ENCODE results near the gene PLEKHH3.

Gene PLEKHH3

GRCh38 chr17:42704837-42705494 is 28.2 kb upstream of the PLEKHH3 start:
- TF ChIP-seq CTCF (IDR thresholded peaks at IDR 0.05; ENCODE audit: low read length, missing control alignments): no peak
- H3K4me3 ChIP-seq (replicated peaks; ENCODE audit: low read depth, low read length): no peak overlapping the region
- no peak for DNase-seq (ENCODE audit: low read depth)

- no peak overlapping the region for H3K4me3 ChIP-seq (replicated peaks; ENCODE audit: low read depth, low read length)
- no peak for DNase-seq (ENCODE audit: low read depth)
Observed at GRCh38 chr17:42704490-42704836, 27.7 kb upstream of the PLEKHH3 start.

GRCh38 chr17:42702446-42702845 is 25.7 kb upstream of the PLEKHH3 start:
- TF ChIP-seq CTCF (IDR thresholded peaks at IDR 0.05; ENCODE audit: low read length, missing control alignments): no peak
- no peak overlapping the region for H3K4me3 ChIP-seq (replicated peaks; ENCODE audit: low read depth, low read length)
- no peak for DNase-seq (ENCODE audit: low read depth)

More at GRCh38 chr17:42704490-42704836, 27.7 kb upstream of the PLEKHH3 start:
- TF ChIP-seq CTCF (IDR thresholded peaks at IDR 0.05; ENCODE audit: low read length, missing control alignments): no peak

- DNase-seq (ENCODE audit: low read depth): no peak
- H3K4me3 ChIP-seq (replicated peaks; ENCODE audit: low read depth, low read length): no peak overlapping the region
- TF ChIP-seq CTCF (IDR thresholded peaks at IDR 0.05; ENCODE audit: low read length, missing control alignments): no peak
Observed at GRCh38 chr17:42700586-42701289, 23.9 kb upstream of the PLEKHH3 start.

- no peak for DNase-seq (ENCODE audit: low read depth)
- no peak overlapping the region for H3K4me3 ChIP-seq (replicated peaks; ENCODE audit: low read depth, low read length)
- no peak for TF ChIP-seq CTCF (IDR thresholded peaks at IDR 0.05; ENCODE audit: low read length, missing control alignments)
Observed at GRCh38 chr17:42699415-42699740, 22.6 kb upstream of the PLEKHH3 start.

GRCh38 chr17:42698736-42699414 is 22.1 kb upstream of the PLEKHH3 start:
- no peak overlapping the region for H3K4me3 ChIP-seq (replicated peaks; ENCODE audit: low read depth, low read length)
- no peak for TF ChIP-seq CTCF (IDR thresholded peaks at IDR 0.05; ENCODE audit: low read length, missing control alignments)
- DNase-seq (ENCODE audit: low read depth): peak; percentile 89

All from fibroblast of pulmonary artery (primary cell).